ENCODE data around the gene TBCK. TPM values are rescaled to one million over a fixed set of nuclear protein-coding genes. Genes with fewer than 3 reads are reported as not detected.
"Not testable (repeated sequence)": the region's sequence is repeated elsewhere in the genome, so short reads cannot be mapped to it uniquely, and the experiment has no call there.

Gene TBCK
- total RNA-seq, 1 donor from 2014 or later: 14.6 TPM

DNA sequence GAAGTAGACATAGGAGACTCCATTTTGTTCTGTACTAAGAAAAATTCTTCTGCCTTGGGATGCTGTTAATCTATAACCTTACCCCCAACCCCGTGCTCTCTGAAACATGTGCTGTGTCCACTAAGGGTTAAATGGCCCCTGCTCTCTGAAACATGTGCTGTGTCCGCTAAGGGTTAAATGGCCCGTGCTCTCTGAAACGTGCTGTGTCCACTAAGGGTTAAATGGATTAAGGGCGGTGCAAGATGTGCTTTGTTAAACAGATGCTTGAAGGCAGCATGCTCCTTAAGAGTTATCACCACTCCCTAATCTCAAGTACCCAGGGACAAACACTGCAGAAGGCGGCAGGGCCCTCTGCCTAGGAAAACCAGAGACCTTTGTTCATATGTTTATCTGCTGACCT is 5.8 kb upstream of the TBCK start:
- not testable (repeated sequence) for DNase-seq (ENCODE audit: low read depth in 2 of 2)

DNA sequence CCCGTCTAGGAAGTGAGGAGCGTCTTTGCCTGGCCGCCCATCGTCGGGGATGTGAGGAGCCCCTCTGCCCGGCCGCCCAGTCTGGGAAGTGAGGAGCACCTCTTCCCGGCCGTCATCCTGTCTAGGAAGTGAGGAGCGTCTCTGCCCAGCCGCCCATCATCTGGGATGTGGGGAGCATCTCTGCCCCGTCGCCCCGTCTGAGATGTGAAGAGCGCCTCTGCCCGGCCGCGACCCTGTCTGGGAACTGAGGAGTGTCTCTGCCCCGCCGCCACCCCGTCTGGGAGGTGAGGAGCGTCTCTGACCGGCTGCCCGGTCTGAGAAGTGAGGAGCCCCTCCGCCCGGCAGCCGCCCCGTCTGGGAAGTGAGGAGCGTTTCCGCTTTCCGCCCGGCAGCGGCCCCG is 5.2 kb upstream of the TBCK start:
- DNase-seq (ENCODE audit: low read depth in 2 of 2): not testable (repeated sequence)

DNA sequence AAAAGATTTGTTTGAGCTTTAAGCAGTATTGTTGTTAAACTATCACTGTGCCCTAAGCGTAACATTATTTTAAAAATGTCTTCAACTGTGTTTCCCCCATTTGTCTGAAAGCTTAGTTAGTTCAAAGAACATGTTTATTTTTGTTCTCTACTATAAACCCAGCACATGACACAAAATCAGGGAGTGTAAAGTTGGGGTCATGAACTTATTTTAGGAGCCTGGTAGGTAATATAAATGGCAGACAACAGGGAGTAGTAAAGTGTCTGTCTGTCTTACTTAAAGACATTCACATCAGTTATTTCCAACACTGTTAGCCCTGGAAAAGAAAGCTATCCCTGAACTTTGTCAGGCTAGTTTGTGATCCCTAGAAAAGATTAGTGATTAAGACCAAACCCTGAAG is 4.2 kb upstream of the TBCK start:
- no peak for DNase-seq (ENCODE audit: low read depth in 2 of 2)

DNA sequence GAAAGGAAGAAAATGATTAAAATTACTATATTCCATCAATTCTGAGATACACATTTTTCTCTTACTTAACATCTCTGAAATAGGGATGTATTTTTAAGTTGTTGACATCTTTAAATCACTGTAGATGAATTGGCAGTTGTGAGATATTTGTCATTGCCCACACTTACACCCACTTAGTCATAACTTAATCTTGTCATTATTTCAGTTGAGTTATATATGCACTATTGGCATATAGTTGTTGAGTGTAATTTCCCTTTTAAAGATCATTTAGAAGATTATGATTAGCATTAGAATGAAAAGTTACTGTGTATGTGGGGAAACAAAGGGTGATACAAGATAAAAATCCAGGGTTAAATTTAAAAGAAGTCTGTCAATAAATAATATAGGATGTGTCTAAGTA is 2.5 kb upstream of the TBCK start:
- DNase-seq (ENCODE audit: low read depth in 2 of 2): no peak

DNA sequence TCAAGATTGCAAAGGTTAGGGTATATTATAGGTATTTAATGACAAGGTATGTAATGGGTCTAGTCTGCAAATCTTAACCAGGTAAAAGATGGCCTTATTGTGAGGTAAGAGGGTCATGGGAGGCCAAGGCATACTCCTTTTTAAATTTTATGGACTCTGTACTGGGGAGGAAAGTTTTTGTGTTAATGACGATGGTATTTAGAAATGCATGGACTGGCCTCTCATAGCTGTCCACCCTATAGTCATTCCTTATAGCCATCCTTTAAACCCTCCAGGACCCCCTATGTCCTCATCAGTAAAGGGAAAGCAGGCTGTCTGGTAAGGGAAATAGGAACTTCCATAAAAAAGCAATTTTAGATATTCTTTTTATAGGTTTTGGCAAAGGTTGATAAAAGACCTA is 1.8 kb upstream of the TBCK start:
- no peak for DNase-seq (ENCODE audit: low read depth in 2 of 2)

DNA sequence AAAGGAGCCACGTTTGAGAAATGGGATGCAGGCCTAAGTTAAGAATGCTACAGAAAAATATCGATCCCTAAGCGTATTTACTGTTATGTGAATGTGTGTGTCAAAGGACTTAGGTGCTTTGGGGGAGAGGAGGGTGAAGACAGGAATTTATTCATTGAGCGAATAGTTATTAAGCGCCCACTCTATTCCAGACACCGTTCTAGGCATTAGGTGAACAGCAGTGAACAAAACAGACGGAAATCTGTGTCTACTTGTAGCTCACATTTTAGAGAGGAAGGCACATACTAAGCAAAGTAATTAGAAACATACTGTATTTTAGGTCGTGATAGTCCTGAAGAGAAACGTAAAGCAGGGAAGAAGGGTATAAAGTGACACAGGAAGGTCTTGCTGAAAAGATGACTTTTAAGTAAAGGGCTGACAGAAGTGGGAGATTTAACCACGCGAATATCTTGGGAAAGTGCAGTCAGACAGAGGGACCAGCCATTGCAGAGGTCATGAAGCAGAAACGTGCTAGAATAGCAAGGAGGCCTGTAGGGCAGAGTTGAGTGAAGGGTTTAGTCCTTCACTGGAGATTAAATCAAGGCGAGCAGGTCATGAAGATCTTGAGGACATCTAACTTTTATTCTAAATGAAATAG is 882 bp upstream of the TBCK start:
- peak; percentile 10 to 25 for DNase-seq (ENCODE audit: low read depth in 2 of 2)

DNA sequence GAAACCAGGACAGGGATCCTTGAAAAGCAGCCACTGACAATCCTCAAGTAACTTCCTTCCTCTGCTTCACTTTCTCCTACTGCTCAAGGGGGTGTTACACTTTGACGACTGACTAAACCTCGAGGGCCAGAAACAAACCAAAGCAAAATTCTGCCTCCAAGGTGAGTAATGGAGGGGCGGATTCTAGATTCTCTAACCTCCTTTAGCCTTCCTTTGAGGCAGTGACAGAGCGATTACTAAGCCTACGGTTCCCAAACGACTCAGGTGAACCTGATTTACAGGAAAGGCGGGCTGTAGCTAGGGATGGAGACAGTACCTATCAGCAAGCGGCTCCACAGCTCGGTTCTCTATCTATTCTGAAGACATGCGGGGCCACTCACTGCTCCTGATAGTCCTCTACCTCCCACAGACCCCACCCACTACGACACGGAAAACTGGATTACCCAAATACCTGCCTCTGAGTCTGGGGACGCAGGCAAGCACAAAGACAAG is 487 bp downstream of the TBCK start:
- peak; percentile 6 to 34 for DNase-seq (ENCODE audit: low read depth in 2 of 2)

DNA sequence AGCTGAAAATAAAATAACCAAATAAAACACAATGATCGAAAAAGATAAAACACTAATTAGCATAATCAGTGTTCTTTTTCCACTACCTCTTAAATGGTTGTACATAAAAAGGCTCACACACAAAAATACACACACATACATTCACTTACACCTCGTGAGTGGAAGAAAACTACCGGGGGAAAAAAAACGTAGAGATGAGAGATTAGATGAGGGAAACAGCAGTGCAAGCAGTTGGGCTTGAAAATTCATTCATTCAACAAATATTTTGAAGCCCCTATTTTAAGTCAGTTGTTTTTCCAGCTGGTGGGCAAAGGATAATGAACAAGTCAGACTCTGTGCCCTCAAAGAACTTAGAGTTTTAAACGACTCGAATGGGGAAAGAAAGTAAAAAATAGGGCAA is 1.0 kb downstream of the TBCK start:
- no peak for DNase-seq (ENCODE audit: low read depth in 2 of 2)

DNA sequence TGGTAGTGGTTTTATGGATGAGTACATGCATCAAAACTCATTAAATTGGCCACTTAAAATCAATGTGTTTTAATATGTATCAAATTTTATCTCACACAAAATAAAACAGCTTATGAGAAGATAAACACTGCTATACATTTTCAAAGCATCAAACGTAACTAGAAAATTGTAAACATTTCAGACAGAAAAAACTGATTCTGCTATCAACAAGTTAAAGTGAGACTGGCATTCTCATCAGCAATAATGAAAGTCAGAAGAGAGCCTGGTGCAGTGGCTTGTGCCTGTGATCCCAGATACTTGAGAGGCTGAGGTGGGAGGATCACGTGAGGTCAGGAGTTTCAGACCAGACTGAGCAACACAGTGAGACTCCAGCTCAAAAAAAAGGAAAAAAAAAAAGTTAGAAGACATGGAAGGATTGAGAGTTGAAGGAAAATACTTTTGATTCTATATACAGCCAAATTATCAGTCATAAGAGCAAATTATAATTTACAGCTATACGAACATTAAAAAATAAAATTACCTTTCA is 2.9 kb downstream of the TBCK start:
- DNase-seq (ENCODE audit: low read depth in 2 of 2): no peak

DNA sequence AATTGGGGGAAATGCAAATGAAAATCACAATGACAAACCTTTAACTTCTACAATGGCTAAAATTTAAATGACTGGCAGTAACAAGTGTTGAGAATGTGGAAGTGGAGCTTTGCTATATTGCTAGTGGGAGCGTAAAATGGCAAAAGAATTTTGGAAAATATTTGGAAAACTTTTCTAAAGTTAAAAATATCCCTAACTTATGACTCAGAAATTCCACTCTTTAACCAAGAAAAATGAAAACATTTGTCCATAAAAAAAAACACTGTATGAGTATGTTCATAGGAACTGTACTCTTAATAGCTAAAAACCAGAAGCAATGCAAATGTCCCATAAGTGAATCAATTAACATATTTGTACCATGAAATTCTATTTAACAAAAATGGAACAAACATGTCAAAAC is 3.6 kb downstream of the TBCK start:
- DNase-seq (ENCODE audit: low read depth in 2 of 2): no peak

DNA sequence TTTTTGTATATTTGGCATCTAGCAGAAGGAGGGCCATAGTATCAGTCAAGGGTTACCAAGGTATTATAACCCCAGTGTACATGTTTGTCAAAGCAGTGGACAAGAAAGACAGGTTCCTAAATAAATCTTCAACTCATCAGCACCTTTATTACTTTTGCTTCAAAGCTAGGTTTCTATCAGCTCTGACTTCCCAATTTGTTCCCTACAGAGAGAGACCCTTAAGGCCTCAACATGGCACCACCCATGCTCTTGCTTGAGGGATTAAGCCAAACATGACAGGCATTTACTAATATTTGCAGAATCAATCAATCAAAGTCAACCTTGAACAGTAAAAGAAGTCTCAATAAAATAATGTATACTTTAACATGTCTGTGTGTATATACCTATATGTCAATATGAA is 9.4 kb downstream of the TBCK start:
- no peak for DNase-seq (ENCODE audit: low read depth in 2 of 2)

DNA sequence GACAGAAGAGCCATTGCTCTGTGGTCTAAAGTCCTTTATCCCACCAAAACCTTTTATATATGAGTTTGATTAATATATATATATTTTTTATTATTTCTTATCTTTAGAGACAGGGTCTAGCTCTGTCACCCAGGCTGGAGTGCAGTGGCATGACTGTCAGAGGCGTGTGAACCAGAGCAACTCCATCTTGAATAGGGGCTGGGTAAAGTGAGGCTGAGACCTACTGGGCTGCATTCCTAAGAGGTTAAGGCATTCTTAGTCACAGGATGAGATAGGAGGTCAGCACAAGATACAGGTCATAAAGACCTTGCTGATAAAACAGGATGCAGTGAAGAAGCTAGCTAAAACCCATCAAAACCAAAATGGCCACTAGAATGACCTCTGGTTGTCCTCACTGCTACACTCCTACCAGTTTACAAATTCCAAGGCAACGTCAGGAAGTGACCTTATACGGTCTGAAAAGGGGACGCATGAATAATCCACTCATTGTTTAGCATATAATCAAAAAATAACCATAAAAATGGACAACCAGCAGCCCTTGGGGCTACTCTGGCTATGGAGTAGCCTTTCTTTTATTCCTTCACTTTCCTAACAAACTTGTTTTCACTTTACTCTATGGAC is 10.5 kb downstream of the TBCK start:
- no peak for DNase-seq (ENCODE audit: low read depth in 2 of 2)

DNA sequence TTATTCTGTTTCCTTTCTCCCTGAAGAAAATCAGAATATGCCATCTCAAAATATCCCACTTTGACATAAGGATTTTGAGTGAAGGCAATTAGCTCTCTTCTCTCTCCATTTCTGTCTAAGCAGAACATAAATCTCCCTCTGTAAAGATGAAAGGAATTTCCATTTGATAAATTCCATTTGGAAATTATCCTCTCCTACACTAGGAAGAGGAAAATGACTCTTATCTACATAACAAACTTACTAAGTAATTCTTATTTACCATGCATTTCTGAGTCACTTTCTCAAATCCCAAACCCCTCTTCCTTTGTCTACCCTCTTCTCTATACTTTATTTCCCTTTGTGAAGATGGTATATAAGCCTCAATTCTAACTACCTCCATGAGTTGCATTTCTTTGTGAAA is 11.4 kb downstream of the TBCK start:
- no peak for DNase-seq (ENCODE audit: low read depth in 2 of 2)

DNA sequence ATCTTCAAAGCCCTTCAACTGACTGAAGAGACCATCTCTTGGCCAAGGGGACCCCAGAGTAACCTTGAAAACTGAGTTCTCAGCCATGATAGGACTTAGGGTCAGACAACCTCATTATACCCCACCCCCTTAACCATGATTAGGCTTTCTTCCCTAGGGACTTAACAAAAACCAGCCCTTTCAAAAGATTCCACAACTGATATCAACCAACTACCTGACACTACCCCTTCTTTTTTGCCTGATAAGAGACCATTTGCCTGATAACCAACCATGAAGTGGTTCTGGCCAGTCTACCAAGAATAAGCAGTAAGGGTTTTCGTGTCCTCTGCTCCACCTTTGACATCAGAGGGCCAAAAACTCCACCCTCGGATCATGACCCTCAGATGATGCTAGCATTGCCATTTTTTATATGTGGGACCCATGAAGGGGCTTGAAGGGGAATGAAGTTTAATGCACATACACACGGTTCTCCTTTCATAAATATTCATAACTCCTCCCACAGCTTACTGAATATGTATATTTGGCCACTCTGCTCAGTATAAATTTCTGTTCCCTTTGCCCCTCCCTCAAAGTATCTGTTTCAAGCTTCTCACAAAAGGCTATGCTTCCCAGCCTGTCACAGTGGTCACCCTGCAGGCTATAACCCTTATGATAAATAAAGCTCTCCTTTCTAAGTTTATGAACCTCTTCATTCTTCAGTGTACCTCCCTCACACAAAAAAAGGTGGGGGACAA is 12.3 kb downstream of the TBCK start:
- DNase-seq (ENCODE audit: low read depth in 2 of 2): no peak

DNA sequence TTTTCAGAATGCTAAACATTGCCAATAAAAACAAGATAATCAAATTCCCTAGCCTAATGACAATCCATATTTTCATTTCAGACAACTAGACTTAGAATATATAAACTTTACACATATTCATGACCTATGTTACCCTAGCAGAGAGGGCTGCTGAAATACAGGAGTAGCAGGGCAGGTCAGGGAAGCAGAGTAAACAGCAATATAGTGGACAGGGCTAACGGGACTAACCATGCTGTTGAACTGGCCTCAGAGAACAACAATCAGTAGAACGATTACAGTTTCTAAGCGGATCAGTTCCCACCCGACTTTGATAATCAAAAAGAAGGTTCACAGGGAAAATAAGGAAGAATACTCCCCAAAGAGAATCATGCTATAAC is 14.0 kb downstream of the TBCK start:
- DNase-seq (ENCODE audit: low read depth in 2 of 2): no peak

DNA sequence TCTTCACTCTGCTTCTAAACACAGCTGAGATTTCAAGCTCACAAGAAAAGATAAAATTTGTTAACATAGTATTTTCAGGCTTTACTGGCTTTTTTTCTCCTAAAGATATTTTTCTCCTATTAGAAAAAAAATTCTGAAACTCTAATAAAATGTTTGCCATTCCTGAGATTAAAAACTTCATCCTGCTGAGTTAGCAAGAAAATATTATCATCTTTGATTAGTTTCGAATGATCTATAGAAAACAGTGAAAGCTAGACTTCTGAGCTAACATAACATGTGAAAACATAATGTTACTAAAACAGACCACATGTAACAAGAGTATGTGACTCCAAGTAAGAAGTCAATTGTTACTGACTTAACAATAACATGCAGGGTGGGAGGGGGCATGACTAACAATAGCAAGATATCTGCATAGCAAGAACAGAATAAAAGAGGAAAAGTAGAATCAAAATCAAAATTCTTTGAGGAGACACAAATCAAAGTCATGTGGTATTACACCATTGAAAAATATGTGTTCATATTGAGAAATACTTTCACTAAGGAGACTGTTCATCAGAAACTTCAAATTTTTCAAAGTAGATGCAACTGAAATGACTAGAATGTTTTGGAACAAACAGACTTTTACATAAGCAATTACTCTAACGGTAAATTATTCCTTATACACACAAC is 14.5 kb downstream of the TBCK start:
- DNase-seq (ENCODE audit: low read depth in 2 of 2): peak in 1 of 2 donors; percentile 28

DNA sequence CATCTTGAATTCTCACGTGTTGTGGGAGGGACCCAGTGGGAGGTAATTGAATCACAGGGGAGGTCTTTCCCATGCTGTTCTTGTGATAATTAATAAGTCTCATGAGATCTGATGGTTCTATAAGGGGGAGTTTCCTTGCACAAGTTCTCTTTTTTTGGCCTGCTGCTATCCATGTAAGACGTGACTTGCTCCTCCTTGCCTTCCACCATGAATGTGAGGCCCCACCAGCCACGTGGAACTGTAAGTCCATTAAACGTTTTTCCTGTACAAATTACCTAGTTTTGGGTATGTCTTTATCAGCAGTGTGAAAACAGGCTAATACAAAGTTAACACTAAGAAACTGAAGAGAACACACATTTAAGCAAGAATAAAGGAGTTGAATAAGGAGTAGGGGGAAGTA is 16.0 kb downstream of the TBCK start:
- no peak for DNase-seq (ENCODE audit: low read depth in 2 of 2)

DNA sequence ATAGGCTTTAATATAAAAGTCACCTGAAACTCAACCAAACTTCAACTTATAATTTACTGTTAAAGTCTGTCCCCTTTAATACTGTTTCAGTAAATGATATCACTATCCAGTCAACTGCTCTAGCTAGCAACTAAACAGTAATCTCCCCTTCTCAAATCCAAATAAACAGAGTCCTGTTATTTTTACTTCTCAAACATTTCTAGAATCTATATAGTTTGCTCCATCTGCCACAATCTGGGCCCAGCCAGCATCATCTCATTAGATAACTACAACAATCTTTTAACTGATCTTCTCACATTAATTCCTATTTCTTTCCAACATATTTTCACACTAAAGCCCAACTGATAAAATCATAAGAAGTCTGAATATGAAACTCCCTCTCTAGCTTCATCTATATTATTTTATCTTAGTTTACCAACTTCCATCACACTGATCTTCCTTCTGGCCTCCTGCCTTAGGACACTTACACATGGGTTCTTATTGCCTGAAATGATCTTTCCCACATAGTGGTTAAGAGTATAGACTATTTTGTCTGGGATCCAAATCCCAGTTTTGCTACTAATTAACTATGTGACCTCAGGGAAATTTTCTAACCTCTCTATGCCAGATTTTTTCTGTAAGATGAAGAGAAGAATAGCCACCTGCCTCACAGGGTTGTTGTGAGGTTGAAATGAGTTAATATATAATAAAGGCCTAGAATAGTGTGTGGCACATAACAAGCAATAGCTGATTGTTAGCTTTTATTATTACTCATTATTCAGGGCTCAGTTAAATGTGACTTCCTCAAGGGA is 18.6 kb downstream of the TBCK start:
- DNase-seq (ENCODE audit: low read depth in 2 of 2): no peak

DNA sequence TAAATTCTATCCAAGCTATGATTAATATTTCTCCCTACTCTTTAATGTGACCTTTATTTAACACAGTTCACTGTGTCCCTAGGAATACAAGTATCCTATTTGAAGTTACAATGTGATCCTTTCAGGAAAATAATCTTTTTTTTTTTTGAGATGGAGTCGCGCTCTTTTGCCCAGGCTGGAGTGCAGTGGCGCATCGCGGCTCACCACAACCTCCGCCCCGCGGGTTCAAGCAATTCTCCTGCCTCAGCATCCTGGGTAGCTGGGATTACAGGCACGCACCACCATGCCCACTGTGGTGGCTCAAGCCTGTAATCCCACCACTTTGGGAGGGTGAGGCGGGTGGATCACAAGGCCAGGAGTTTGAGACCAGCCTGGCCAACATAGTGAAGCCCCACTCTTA is 21.9 kb downstream of the TBCK start:
- no peak for DNase-seq (ENCODE audit: low read depth in 2 of 2)

DNA sequence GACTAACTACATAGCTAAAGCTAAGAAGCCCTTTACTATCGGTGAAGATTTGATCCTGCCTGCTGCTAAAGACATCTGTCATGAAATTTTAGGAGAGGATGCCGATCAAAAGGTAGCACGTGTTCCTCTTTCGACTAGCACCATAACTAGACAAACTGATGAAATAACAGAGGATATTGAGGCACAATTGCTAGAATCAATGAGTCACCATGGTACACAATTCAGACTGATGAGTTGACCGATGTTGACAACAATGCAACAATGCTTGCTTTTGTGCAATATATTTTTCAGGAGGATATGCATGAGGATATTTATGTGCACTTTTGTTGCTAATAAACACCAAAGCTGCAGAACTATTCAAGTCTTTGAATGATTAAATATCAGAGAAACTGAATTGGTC is 24.3 kb downstream of the TBCK start:
- no peak for DNase-seq (ENCODE audit: low read depth in 2 of 2)

DNA sequence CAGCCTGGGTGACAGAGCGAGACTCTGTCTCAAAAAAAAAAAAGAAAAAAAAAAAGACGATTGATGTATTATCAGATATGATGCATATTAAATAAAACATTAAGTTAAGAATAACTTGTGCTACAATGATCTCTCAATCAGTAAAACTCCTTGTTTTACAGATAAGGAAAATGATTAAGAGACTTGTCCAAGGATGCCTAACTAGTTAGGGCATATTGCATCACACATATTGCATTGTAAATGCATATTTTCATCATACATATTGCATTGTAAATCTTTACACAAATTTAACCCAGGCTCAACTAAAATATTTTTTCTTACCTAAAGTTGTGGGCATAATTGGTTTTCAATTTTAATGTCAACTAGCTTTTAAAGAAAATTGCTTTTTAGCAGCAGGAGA is 26.3 kb downstream of the TBCK start:
- DNase-seq (ENCODE audit: low read depth in 2 of 2): no peak
